Measurements from ENCODE around the gene NHEJ1.

The NHEJ1 gene

DNA sequence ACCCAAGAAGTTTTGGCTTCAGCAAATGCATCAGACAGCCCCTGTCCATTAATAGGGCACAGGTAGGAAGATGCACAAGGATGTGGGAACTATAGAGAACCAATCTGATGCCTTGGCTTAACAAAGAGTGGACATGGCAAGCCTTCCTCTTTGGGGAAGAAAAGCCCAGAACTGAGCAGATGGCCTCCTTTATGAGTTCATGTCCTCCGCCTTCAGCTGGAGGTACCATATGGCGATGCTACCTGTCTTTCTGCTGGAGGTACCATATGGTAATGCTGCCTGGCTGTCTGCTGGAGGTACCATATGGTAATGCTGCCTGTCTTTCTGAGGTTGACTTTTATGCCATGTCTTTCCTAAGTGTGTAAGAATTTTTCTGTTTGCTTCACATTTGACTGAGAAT, 23.5 kb upstream of the NHEJ1 start:
- no peak overlapping the region for H3K9ac ChIP-seq
- H3K27me3 ChIP-seq (ENCODE audit: control insufficient read depth, insufficient read depth, low read length) = no peaks in the 10 kb centered on the region
- no peak overlapping the region for H3K4me3 ChIP-seq (ENCODE audit: low read depth, low read length)
- no peak overlapping the region for H2AFZ ChIP-seq
- no peak overlapping the region for H3K27ac ChIP-seq
- H3K4me2 ChIP-seq (ENCODE audit: low read length) = no peak overlapping the region
- peaks cover 6% of the 10 kb centered on the region for H3K4me1 ChIP-seq
- H3K79me2 ChIP-seq = peaks cover 4% of the 10 kb centered on the region
- no peaks in the 10 kb centered on the region for H3K36me3 ChIP-seq (ENCODE audit: control insufficient read depth, insufficient read depth, low read length)
- TF ChIP-seq, protein P1, sequence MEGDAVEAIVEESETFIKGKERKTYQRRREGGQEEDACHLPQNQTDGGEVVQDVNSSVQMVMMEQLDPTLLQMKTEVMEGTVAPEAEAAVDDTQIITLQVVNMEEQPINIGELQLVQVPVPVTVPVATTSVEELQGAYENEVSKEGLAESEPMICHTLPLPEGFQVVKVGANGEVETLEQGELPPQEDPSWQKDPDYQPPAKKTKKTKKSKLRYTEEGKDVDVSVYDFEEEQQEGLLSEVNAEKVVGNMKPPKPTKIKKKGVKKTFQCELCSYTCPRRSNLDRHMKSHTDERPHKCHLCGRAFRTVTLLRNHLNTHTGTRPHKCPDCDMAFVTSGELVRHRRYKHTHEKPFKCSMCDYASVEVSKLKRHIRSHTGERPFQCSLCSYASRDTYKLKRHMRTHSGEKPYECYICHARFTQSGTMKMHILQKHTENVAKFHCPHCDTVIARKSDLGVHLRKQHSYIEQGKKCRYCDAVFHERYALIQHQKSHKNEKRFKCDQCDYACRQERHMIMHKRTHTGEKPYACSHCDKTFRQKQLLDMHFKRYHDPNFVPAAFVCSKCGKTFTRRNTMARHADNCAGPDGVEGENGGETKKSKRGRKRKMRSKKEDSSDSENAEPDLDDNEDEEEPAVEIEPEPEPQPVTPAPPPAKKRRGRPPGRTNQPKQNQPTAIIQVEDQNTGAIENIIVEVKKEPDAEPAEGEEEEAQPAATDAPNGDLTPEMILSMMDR (IDR thresholded peaks at IDR 0.05) = no peak
- H3K9me3 ChIP-seq (ENCODE audit: control insufficient read depth, low read length) = no peaks in the 10 kb centered on the region

DNA sequence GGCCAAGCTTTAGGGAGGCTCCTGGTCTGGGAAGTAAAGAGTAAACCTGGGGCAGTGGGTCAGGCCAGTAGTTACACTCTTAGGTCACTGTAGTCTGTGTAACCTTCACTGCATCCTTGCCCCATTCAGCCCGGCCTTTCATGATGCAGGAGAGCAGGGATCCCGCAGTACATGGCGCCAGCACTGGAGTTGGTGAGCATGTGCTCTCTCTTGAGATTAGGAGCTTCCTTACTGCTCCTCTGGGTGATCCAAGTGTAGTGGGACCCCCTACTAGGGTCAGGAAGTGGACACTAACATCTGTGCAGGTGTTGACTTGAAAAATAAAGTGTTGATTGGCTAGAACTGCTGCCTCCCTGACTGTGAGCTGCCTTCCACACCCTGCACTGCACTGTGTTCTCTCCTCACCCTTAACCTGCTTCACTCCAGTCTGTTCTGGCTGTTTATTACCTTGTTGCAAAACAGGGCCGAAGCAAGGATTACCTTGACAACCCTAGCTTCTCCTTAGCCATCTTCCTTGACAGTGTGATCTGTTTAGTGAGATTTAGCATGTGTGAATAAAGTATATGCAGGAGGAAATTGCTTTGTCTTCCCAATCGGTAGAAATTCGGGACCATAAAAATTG, 22.6 kb upstream of the NHEJ1 start:
- H3K36me3 ChIP-seq (ENCODE audit: control insufficient read depth, insufficient read depth, low read length) = no peaks in the 10 kb centered on the region
- peaks cover 8% of the 10 kb centered on the region for H3K79me2 ChIP-seq
- TF ChIP-seq, protein P1 (IDR thresholded peaks at IDR 0.05) = no peak
- H3K9ac ChIP-seq = no peak overlapping the region
- H2AFZ ChIP-seq = no peak overlapping the region
- H3K4me3 ChIP-seq (ENCODE audit: low read depth, low read length) = no peak overlapping the region
- no peak overlapping the region for H3K27ac ChIP-seq
- no peaks in the 10 kb centered on the region for H3K27me3 ChIP-seq (ENCODE audit: control insufficient read depth, insufficient read depth, low read length)
- no peaks in the 10 kb centered on the region for H3K9me3 ChIP-seq (ENCODE audit: control insufficient read depth, low read length)
- no peak overlapping the region for H3K4me2 ChIP-seq (ENCODE audit: low read length)
- peaks cover 9% of the 10 kb centered on the region for H3K4me1 ChIP-seq

DNA sequence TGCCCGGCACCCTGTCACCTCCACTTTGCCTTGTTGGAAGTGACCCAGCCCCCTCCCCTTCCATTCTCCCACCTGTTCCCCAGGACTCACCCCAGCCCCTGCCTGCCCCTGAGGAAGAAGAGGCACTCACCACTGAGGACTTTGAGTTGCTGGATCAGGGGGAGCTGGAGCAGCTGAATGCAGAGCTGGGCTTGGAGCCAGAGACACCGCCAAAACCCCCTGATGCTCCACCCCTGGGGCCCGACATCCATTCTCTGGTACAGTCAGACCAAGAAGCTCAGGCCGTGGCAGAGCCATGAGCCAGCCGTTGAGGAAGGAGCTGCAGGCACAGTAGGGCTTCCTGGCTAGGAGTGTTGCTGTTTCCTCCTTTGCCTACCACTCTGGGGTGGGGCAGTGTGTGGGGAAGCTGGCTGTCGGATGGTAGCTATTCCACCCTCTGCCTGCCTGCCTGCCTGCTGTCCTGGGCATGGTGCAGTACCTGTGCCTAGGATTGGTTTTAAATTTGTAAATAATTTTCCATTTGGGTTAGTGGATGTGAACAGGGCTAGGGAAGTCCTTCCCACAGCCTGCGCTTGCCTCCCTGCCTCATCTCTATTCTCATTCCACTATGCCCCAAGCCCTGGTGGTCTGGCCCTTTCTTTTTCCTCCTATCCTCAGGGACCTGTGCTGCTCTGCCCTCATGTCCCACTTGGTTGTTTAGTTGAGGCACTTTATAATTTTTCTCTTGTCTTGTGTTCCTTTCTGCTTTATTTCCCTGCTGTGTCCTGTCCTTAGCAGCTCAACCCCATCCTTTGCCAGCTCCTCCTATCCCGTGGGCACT, 21.9 kb upstream of the NHEJ1 start:
- Histone ChIP-seq H3K9ac (no peak overlapping the region), H3K4me3 (ENCODE audit: low read depth, low read length) (no peak overlapping the region), H3K36me3 (ENCODE audit: control insufficient read depth, insufficient read depth, low read length) (no peaks in the 10 kb centered on the region), H3K27me3 (ENCODE audit: control insufficient read depth, insufficient read depth, low read length) (no peaks in the 10 kb centered on the region), H3K4me2 (ENCODE audit: low read length) (no peak overlapping the region), H3K27ac (no peak overlapping the region), H3K79me2 (peaks cover 8% of the 10 kb centered on the region), H3K9me3 (ENCODE audit: control insufficient read depth, low read length) (no peaks in the 10 kb centered on the region), H2AFZ (no peak overlapping the region), H3K4me1 (peaks cover 9% of the 10 kb centered on the region)
- TF ChIP-seq, protein P1 (IDR thresholded peaks at IDR 0.05) = no peak

DNA sequence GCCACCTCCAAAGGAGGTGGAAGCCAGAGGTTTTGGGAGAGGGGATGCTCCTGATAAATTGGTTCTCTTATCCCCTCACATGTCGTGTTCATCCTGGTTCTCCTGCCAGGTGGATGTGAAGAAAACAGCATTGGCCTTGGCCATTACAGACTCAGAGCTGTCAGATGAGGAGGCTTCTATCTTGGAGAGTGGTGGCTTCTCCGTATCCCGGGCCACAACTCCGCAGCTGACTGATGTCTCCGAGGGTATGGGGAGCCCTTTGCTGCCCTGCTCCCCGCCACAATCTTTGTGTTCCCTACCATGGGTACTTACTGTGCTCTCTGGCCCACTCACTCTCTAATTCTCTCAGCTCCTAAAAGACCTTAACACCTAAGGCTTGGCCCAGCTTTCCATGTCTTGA, 20.9 kb upstream of the NHEJ1 start:
- H3K36me3 ChIP-seq (ENCODE audit: control insufficient read depth, insufficient read depth, low read length) = no peaks in the 10 kb centered on the region
- no peak overlapping the region for H3K9ac ChIP-seq
- no peak overlapping the region for H3K4me3 ChIP-seq (ENCODE audit: low read depth, low read length)
- no peak overlapping the region for H3K27ac ChIP-seq
- H3K4me2 ChIP-seq (ENCODE audit: low read length) = no peak overlapping the region
- H2AFZ ChIP-seq = no peak overlapping the region
- TF ChIP-seq, protein P1 (IDR thresholded peaks at IDR 0.05) = no peak
- peaks cover 8% of the 10 kb centered on the region for H3K79me2 ChIP-seq
- H3K4me1 ChIP-seq = peaks cover 9% of the 10 kb centered on the region
- no peaks in the 10 kb centered on the region for H3K27me3 ChIP-seq (ENCODE audit: control insufficient read depth, insufficient read depth, low read length)
- no peaks in the 10 kb centered on the region for H3K9me3 ChIP-seq (ENCODE audit: control insufficient read depth, low read length)
